LNCaP clone FGC (cell line): ENCODE measurements around the gene GABRB1.

Experiments
- DNase-seq: peaks from one replicate; pipeline ENCODE4 v3.0.0-alpha.2; 2011; ENCODE audit warnings: low read depth
- H3K4me3 ChIP-seq: 2 replicates; pipeline ENCODE4 v1.5.1; 2011; ENCODE audit warnings: mild to moderate bottlenecking, low read depth, low read length, control low read depth
- TF ChIP-seq, protein P1 (sequence below): IDR thresholded peaks from 2 replicates; pipeline ENCODE4 v1.5.1; 2012; ENCODE audit warnings: mild to moderate bottlenecking; ENCODE audit not compliant: control insufficient read depth, insufficient read depth; ENCODE audit errors: extremely low read depth

The GABRB1 gene

DNA sequence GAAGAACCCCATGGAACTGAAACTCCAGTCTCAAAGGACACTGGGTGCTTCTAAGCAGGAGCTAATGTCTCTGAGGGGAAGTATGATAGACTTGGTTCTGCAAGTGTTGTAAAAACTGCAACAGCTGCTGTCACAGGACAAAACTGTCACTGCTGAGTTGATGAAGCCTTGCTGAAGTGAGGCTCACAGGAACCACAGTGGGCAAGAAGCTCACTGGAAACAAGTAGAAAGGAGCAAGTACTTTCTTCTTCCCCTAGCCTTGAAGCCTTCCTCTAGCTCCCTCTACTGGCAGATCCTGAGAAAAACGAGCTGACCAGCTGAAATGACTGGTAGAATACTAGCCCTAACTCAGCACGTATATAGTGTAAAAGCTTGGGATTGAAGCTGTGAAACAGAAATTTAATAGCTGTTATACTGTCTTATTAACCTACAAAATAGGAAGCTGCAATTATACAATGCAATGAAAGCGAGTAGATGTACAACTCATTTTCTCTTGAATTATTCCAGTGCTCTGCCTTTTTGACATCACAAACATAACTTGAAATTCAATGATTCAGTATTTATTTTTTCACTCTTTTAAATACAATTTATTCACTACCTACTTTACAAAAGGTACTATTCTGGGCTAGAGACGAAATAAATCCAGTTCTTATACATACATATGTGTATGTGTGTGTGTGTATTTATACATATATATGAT lies 91.4 kb downstream of the GABRB1 start:
- TF ChIP-seq, protein P1, sequence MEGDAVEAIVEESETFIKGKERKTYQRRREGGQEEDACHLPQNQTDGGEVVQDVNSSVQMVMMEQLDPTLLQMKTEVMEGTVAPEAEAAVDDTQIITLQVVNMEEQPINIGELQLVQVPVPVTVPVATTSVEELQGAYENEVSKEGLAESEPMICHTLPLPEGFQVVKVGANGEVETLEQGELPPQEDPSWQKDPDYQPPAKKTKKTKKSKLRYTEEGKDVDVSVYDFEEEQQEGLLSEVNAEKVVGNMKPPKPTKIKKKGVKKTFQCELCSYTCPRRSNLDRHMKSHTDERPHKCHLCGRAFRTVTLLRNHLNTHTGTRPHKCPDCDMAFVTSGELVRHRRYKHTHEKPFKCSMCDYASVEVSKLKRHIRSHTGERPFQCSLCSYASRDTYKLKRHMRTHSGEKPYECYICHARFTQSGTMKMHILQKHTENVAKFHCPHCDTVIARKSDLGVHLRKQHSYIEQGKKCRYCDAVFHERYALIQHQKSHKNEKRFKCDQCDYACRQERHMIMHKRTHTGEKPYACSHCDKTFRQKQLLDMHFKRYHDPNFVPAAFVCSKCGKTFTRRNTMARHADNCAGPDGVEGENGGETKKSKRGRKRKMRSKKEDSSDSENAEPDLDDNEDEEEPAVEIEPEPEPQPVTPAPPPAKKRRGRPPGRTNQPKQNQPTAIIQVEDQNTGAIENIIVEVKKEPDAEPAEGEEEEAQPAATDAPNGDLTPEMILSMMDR, result peak; percentile 87
- peak; percentile 28 for DNase-seq

DNA sequence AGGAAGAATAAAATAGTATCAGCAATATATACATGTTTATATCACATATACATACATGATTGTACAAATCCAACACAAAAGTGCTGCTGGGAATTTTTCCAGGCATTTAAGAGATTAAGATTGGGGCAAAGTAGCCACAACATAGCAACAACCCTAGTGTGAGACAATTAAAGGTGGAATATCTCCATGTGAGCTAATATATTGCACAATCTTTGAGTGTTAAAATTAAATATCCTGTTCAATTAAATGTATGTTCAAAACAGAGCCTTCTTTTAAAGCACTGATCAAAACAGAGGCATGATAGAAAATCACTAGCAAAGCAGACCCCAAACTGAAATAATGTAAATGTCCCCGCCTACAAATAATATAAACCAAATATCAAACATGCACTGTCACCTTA lies 97.6 kb downstream of the GABRB1 start:
- TF ChIP-seq, protein P1, result no peak
- DNase-seq, result no peak
- no peak overlapping the region for H3K4me3 ChIP-seq

More for the DNA sequence above, 91.4 kb downstream of the GABRB1 start:
- no peak overlapping the region for H3K4me3 ChIP-seq

DNA sequence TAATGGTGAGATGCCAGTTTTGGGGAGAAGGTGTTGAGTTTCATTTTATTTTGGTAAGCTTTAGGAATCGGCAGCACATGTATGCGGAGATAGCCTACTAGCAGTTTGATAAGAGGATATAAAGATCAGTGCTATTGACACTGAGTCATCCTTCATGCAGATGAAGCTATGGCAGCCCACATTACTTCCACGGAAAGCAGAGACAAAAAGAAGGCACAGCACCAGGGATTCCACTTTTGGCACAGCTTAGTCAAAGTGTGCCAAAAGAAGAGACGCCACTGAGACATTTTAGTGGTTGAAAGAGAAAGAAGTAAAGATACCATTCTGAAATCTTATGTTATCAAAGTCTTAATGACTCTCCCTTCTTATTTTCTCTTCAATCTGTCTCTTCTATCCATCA lies 103.8 kb downstream of the GABRB1 start:
- no peak for DNase-seq
- TF ChIP-seq, protein P1, result no peak
- H3K4me3 ChIP-seq, result no peak overlapping the region

DNA sequence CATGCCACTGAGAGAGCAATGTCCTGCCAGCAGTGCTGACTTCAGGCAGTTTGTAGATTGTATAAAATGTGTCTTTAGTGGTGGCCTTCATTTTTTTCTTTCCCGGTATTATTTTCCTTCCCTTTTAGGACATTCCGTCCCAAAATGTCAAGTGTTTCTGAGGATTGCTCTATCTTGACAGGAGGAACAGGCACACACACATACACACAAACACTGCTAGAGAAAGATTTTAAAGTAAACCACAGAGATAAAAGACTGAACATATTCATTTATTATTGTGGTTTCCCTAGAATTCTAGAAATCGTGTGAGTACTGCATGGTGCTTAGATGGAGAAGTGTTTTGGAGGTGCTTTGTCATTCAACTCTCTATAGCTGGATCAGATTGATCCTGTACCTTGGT lies 111.9 kb downstream of the GABRB1 start:
- TF ChIP-seq, protein P1, result no peak
- no peak for DNase-seq
- no peak overlapping the region for H3K4me3 ChIP-seq

DNA sequence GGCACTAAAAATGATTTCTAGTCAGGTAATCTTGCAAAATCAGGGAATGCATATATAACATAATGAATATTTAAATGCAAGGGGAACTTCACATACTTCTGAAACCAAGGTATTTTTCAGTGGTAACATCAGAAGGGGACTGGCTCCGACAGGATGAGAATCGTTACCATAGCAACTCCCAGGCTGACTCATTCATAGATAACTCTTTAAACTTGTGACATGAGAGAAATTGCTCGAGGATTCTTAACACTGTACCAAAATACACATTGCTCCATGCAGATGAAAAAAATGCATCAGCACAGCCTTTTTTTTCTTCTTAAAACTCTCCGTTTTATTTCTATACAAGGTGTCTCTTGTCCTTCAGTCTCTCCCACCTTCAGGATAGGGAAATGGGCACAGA lies 114.3 kb downstream of the GABRB1 start:
- TF ChIP-seq, protein P1, result no peak
- DNase-seq, result no peak
- no peak overlapping the region for H3K4me3 ChIP-seq

DNA sequence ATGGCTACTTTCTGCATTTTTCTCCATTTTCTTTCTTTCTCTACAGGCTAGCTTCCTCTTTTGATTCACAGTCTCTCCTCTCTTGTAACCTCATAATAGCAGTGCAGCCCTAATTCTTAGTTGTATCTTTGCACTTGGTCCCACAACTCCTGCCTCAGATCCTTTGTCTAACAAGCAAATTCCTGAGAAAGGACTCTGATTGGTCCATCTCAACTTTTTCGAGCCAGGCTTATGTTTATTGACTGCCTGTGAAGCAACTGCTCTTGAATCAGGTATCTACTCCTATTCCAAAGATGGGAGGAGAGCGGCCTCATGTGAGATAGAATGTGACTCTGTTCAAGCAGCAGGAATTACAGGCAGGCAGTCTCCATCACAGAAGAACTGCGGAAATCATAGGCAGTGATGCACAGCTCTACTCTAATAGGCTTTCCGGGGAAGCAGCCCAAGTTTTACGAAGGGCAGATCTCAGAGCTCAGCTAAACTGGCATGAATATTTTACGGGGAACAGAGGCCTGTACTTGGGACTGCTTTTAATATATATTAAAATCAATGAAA lies 123.5 kb downstream of the GABRB1 start:
- H3K4me3 ChIP-seq, result no peak overlapping the region
- TF ChIP-seq, protein P1, result no peak
- no peak for DNase-seq

DNA sequence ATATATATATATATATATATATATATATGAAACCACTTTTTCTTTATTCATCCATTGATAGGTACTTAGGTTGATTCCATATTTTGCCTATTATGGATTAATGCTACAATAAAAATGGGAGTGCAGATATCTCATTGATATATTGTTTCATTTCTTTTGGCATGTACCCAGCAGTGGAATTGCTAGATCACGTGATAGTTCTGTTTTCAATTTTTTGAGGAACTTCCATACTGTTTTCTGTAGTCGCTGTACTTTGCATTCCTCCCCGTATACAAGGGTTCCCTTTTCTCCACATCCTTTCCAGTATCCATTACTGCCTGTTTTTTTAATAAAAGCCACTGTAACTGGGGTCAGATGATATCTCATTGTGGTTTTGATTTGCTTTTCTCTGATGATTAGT lies 124.6 kb downstream of the GABRB1 start:
- H3K4me3 ChIP-seq, result no peak overlapping the region
- no peak for DNase-seq
- TF ChIP-seq, protein P1, result no peak
